GM12801 (cell line): ENCODE measurements around the gene BTBD19.

Source experiments
- CTCF ChIP-seq: IDR thresholded peaks from one replicate; pipeline ENCODE4 v1.5.1; 2011; ENCODE audit warnings: control low read depth; ENCODE audit not compliant: insufficient read length; ENCODE audit errors: extremely low read depth

The BTBD19 gene

GRCh38 chr1:44835738-44836675 lies 27.7 kb downstream of the BTBD19 start:
- TF ChIP-seq CTCF: no peak

GRCh38 chr1:44839576-44839975 lies 31.3 kb downstream of the BTBD19 start:
- TF ChIP-seq CTCF: no peak

- TF ChIP-seq CTCF: no peak
Measured at GRCh38 chr1:44842486-44842861, 34.2 kb downstream of the BTBD19 start.

GRCh38 chr1:44842862-44843655 lies 34.7 kb downstream of the BTBD19 start, which contains the start of gene PTCH2:
Gene PTCH2, minus strand, starts transcription at chr1:44843253. Its CDS starts 321 bp downstream, at chr1:44842932.
- no peak for TF ChIP-seq CTCF

GRCh38 chr1:44846985-44847384 lies 38.7 kb downstream of the BTBD19 start:
- TF ChIP-seq CTCF: no peak

- TF ChIP-seq CTCF: no peak
Measured at GRCh38 chr1:44847845-44848244, 39.5 kb downstream of the BTBD19 start.

- TF ChIP-seq CTCF: no peak
Measured at GRCh38 chr1:44848456-44849181, 40.3 kb downstream of the BTBD19 start.
